PC-3 (cell line): Measurements from ENCODE around the gene KRTAP1-3. TPM values are rescaled to one million over a fixed set of nuclear protein-coding genes. Genes with fewer than 3 reads are reported as not detected.
A peak's percentile ranks its signal among the peaks of the same experiment; 100 is the strongest.
"Not testable (repeated sequence)": the region's sequence is repeated elsewhere in the genome, so short reads cannot be mapped to it uniquely, and the experiment has no call there.

Experiments used
- ATAC-seq: fragments of 200-7000 bp; cut with Tn5 transposase; 2 replicates; pipeline ENCODE4 v1.9.1; 2020; ENCODE audit warnings: mild to moderate bottlenecking, moderate library complexity
- BruUV-seq: library from RNA; stranded (reverse); fragments of 400-500 nt; replicated peaks from 2 replicates; lab custom pipeline; 2021; lab: Mats Ljungman, UMichigan
- CTCF ChIA-PET: fragments of 300-600 bp; sonication (Branson Sonifier 250); formaldehyde crosslinking; loops from one replicate; lab custom pipeline; 2022; ENCODE audit warnings: antibody characterized with exemption; lab: Charles Lee
- POLR2A ChIA-PET: fragments of 300-600 bp; sonication (Branson Sonifier 250); formaldehyde crosslinking; loops from one replicate; lab custom pipeline; 2022; ENCODE audit warnings: antibody characterized with exemption; ENCODE audit not compliant: unreplicated experiment; lab: Charles Lee
- DNase-seq: peaks from one replicate; pipeline ENCODE4 v3.0.0-alpha.2; 2015
- H2AFZ ChIP-seq: fragments of 300-600 bp; sonication (generic); 2 replicates; pipeline ENCODE4 v1.6.0; 2016; ENCODE audit warnings: antibody characterized with exemption, low read length
- H3F3A ChIP-seq: fragments of 300-600 bp; sonication (generic); one replicate; pipeline ENCODE4 v1.6.0; 2017; ENCODE audit warnings: antibody characterized with exemption, low read length, control low read depth, mild to moderate bottlenecking; ENCODE audit not compliant: unreplicated experiment
- H3K27ac ChIP-seq: fragments of 300-600 bp; sonication (generic); 2 replicates; pipeline ENCODE4 v1.5.1; 2016; ENCODE audit warnings: mild to moderate bottlenecking, low read length
- H3K27me3 ChIP-seq: fragments of 300-600 bp; sonication (generic); 2 replicates; pipeline ENCODE4 v1.6.1; 2016; ENCODE audit warnings: low read length, mixed read lengths
- H3K36me3 ChIP-seq: fragments of 300-600 bp; sonication (generic); 2 replicates; pipeline ENCODE4 v1.6.1; 2016; ENCODE audit warnings: low read depth, mixed run types, low read length, mixed read lengths
- H3K4me1 ChIP-seq: fragments of 300-600 bp; sonication (generic); 2 replicates; pipeline ENCODE4 v1.5.1; 2016; ENCODE audit warnings: low read length; ENCODE audit not compliant: insufficient read depth
- H3K4me2 ChIP-seq: fragments of 300-600 bp; sonication (generic); 2 replicates; pipeline ENCODE4 v1.6.0; 2016; ENCODE audit warnings: low read length
- H3K4me3 ChIP-seq: fragments of 300-600 bp; sonication (generic); 2 replicates; pipeline ENCODE4 v1.5.1; 2016; ENCODE audit warnings: mild to moderate bottlenecking, low read length, mixed read lengths
- H3K79me2 ChIP-seq: fragments of 300-600 bp; sonication (generic); 2 replicates; pipeline ENCODE4 v1.6.1; 2017; ENCODE audit warnings: low read length, mixed read lengths
- H3K9ac ChIP-seq: fragments of 300-600 bp; sonication (generic); 2 replicates; pipeline ENCODE4 v1.6.0; 2016; ENCODE audit warnings: mild to moderate bottlenecking, low read length
- H3K9me2 ChIP-seq: fragments of 300-600 bp; sonication (generic); replicated peaks from 2 replicates; pipeline ENCODE4 v1.6.1; 2016; ENCODE audit warnings: mixed run types, low read length, mixed read lengths
- H3K9me3 ChIP-seq: fragments of 300-600 bp; sonication (generic); 2 replicates; pipeline ENCODE4 v1.6.1; 2016; ENCODE audit warnings: low read length, mixed read lengths
- H4K20me1 ChIP-seq: fragments of 300-600 bp; sonication (generic); 2 replicates; pipeline ENCODE4 v1.6.1; 2016; ENCODE audit warnings: low read length, mixed read lengths
- EZH2 ChIP-seq: fragments of 300-600 bp; sonication (generic); IDR thresholded peaks from one replicate; pipeline ENCODE4 v1.6.1; 2017; ENCODE audit warnings: antibody characterized with exemption, mild to moderate bottlenecking, low read length; ENCODE audit not compliant: unreplicated experiment
- EZH2phosphoT487 ChIP-seq: fragments of 300-600 bp; sonication (generic); IDR thresholded peaks from 2 replicates; pipeline ENCODE4 v1.6.1; 2018; ENCODE audit warnings: mild to moderate bottlenecking, antibody characterized with exemption, low read length, borderline replicate concordance
- intact Hi-C: fragments of 100-400 bp; cut with micrococcal nuclease; formaldehyde crosslinking; loops from 2 replicates; pipeline ENCODE4 v1.9.0; 2023
- total RNA-seq: library from RNA; depleted of rRNA; stranded (reverse); fragments of >200 nt; gene quantifications from 2 replicates; pipeline ENCODE4 v1.2.3, GENCODE V29; 2014
- TF ChIP-seq, protein P1 (sequence below): fragments of 300-600 bp; sonication (generic); conservative IDR thresholded peaks from 2 replicates; pipeline ENCODE4 v1.5.1; 2017; ENCODE audit warnings: antibody characterized with exemption, low read depth, mild to moderate bottlenecking, low read length

KRTAP1-3 gene
- total RNA-seq, 1 experiment from 2014 or later: not detected

DNA sequence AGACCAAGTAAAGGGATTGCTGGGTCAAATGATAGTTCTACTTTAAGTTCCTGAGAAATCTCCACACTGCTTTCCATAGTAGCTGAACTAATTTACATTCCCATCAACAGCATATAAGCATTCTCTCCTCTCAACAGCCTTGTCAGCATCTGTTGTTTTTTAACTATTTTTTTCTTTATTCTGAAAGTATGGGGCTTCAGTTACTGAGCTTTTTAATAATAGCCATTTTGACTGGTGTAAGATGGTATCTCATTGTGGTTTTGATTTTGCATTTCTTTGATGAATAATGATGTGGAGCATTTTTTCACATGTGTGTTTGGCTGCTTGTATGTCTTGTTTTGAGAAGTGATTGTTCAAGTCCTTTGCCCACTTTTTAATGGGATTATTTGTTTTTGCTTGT is 17.9 kb upstream of the KRTAP1-3 start:
- Histone ChIP-seq H3F3A (peaks cover 5% of the 10 kb centered on the region), H3K79me2 (no peaks in the 10 kb centered on the region), H4K20me1 (no peaks in the 10 kb centered on the region), H3K4me1 (peaks cover 15% of the 10 kb centered on the region), H3K27me3 (no peaks in the 10 kb centered on the region), H3K9me3 (no peaks in the 10 kb centered on the region), H3K27ac (no peak overlapping the region), H3K4me2 (no peak overlapping the region), H2AFZ (no peak overlapping the region), H3K9me2 (no peaks in the 10 kb centered on the region), H3K9ac (no peak overlapping the region), H3K4me3 (no peak overlapping the region), H3K36me3 (no peaks in the 10 kb centered on the region)
- ATAC-seq (no peak), DNase-seq (no peak)
- ChIA-PET POLR2A (no interaction called here), CTCF (no interaction called here)
- TF ChIP-seq EZH2 (no peak), EZH2phosphoT487 (no peak)
- TF ChIP-seq, protein P1, sequence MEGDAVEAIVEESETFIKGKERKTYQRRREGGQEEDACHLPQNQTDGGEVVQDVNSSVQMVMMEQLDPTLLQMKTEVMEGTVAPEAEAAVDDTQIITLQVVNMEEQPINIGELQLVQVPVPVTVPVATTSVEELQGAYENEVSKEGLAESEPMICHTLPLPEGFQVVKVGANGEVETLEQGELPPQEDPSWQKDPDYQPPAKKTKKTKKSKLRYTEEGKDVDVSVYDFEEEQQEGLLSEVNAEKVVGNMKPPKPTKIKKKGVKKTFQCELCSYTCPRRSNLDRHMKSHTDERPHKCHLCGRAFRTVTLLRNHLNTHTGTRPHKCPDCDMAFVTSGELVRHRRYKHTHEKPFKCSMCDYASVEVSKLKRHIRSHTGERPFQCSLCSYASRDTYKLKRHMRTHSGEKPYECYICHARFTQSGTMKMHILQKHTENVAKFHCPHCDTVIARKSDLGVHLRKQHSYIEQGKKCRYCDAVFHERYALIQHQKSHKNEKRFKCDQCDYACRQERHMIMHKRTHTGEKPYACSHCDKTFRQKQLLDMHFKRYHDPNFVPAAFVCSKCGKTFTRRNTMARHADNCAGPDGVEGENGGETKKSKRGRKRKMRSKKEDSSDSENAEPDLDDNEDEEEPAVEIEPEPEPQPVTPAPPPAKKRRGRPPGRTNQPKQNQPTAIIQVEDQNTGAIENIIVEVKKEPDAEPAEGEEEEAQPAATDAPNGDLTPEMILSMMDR: no peak
- intact Hi-C loops: no loop called here
- BruUV-seq: no TSS peak

DNA sequence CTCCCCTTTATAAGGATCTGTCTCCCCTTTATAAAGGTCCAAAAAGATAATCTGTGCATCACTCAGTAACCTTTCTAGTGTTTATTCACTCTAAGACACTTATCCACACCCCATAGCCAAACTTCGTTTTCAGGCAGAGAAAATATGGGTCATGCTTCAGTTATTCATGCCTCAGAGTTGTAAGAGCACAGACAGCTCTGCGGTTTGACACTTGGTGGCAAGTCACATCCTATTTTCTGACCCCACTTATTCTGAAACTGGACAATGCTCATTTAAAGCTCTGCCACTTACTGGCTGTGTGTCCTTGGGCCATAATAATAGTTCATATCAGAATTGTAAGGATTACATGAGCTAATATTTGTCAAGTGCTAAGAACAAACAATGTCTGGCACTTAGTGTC is 14.4 kb upstream of the KRTAP1-3 start:
- Histone ChIP-seq H4K20me1 (no peaks in the 10 kb centered on the region), H3K4me2 (peak overlapping the region; percentile 76), H3K27me3 (no peaks in the 10 kb centered on the region), H3F3A (peaks cover 5% of the 10 kb centered on the region), H2AFZ (no peak overlapping the region), H3K9me2 (no peaks in the 10 kb centered on the region), H3K4me3 (peak overlapping the region; percentile 47), H3K36me3 (no peaks in the 10 kb centered on the region), H3K9me3 (no peaks in the 10 kb centered on the region), H3K79me2 (no peaks in the 10 kb centered on the region), H3K27ac (peak overlapping the region; percentile 80), H3K9ac (peak overlapping the region; percentile 10; the same call in 1 of the 2 replicates), H3K4me1 (peaks cover 15% of the 10 kb centered on the region)
- no peak for TF ChIP-seq EZH2
- TF ChIP-seq, protein P1: no peak
- no peak for TF ChIP-seq EZH2phosphoT487
- DNase-seq (peak; percentile 80), ATAC-seq (peak; percentile 90)
- no TSS peak for BruUV-seq
- intact Hi-C loops: no loop called here
- ChIA-PET POLR2A (no interaction called here), CTCF (interaction anchor here (0.5 to 0.6 kb wide), 2 partner anchors 10 to 94 kb away, joined by 3 to 6 read pairs; no protein-coding TSS in a partner anchor)

DNA sequence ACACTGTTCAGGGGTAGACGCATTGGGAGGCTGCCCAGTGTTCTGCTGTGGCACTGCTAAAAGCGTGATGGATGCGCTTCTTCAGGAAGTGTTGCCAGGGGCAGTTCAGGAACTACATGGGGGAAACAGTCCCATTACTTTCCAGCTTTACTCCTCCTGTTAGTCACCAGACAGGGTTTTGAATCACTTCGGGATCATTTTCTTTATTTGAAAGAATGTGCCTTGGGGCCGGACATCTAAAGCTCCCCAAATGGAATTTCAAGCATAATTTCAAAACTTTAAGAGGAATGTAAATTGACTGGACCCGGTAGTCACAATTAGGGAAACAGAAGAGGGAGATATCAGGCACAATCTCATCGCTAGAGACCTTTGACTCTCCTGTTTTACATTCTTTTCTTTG is 13.8 kb upstream of the KRTAP1-3 start:
- CTCF ChIA-PET: no interaction called here
- Histone ChIP-seq H3K4me2 (peak overlapping the region; percentile 76), H3K9ac (peak overlapping the region; percentile 10; the same call in 1 of the 2 replicates), H3K79me2 (no peaks in the 10 kb centered on the region), H3F3A (peaks cover 5% of the 10 kb centered on the region), H3K9me2 (no peaks in the 10 kb centered on the region), H3K4me3 (peak overlapping the region; percentile 47), H4K20me1 (no peaks in the 10 kb centered on the region), H2AFZ (peak overlapping the region; percentile 53; the same call in 1 of the 2 replicates), H3K27me3 (no peaks in the 10 kb centered on the region), H3K9me3 (no peaks in the 10 kb centered on the region), H3K27ac (peak overlapping the region; percentile 80), H3K36me3 (no peaks in the 10 kb centered on the region), H3K4me1 (peaks cover 15% of the 10 kb centered on the region)
- ATAC-seq: peak; percentile 72
- no TSS peak for BruUV-seq
- no peak for TF ChIP-seq EZH2
- TF ChIP-seq, protein P1: no peak
- no peak for TF ChIP-seq EZH2phosphoT487
- peak; percentile 78 for DNase-seq
- POLR2A ChIA-PET: no interaction called here
- intact Hi-C loops: no loop called here

DNA sequence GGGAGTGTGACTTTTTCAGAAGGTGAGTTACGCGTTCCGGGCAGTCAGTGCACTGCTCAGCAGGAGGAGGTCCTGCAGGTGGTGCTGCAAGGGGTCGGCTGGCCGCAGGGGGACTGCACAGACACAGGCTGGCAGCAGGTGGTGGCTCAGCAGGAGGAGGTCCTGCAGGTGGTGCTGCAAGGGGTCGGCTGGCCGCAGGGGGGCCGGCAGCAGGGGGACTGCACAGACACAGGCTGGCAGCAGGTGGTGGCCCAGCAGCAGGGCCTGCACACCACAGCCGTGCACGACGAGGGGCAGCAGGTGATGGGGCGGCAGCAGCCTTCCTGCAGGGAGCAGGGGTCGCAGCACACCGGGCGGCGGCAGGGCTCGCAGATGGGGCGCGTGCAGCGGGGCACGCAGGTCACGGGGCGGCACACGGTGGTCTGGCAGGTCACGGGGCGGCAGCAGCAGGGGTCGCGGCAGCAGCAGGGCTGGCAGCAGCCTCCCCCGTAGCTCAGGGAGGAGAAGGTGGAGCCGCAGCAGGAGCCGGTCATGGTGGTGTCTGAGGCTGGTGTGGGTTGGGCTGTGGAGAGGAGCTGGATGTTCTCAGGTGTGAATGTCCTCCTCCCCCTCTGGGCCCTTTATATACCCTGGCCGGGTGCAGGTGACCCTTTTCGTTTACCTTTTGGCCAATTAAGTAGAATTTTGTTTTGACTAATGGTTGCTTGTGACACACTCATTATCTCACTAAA is 12.2 kb upstream of the KRTAP1-3 start, which contains the start of gene KRTAP2-1:
TSS of gene KRTAP2-1 (minus strand) at position 582 of the 731 bp plus-strand sequence. CDS start at position 533, 49 bp downstream.
- CTCF ChIA-PET, POLR2A ChIA-PET, H4K20me1 ChIP-seq, H3K27me3 ChIP-seq, H3K9ac ChIP-seq, DNase-seq, H2AFZ ChIP-seq, H3K79me2 ChIP-seq, H3K4me3 ChIP-seq, BruUV-seq, intact Hi-C loops, ATAC-seq, H3K9me3 ChIP-seq, H3K9me2 ChIP-seq, H3K36me3 ChIP-seq, H3F3A ChIP-seq: not testable (repeated sequence)
- Histone ChIP-seq H3K4me2 (peak within 1 kb of the TSS; percentile 76; the same call in 1 of the 2 replicates), H3K27ac (peak within 1 kb of the TSS; percentile 80), H3K4me1 (peaks cover 15% of the 10 kb centered on the region)
